GM19240 (cell line): ENCODE measurements around the gene DLL4.

Source experiments
- DNase-seq: peaks from one replicate; pipeline ENCODE4 v3.0.0; 2011; ENCODE audit warnings: low spot score; ENCODE audit not compliant: insufficient read length

The DLL4 gene

GRCh38 chr15:40906091-40906990, 22.8 kb upstream of the DLL4 start:
- DNase-seq = peak; percentile 81

- no peak for DNase-seq
These were observed 21.9 kb upstream of the DLL4 start for GRCh38 chr15:40906991-40907802.

DNA sequence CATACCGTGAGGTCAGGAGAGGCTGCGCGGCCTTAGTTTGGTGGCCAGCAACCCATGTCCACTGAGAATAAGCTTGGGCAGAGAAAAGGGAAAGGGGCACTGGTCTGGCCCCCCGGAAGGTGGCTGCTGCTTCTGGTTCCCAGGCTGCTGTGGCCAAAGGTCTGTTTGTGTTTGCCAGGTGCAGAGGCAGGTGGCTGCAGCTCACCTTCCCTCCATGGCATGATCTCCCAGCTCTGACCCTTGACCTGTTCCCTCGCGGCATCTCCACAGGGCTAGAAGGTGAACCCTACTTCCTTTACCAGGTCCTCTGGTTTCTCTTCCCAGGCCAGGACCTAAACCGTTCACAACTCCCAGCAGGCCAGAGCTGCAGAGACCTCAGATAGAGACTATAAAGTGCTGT, 21.0 kb upstream of the DLL4 start:
- no peak for DNase-seq

GRCh38 chr15:40909662-40910630, 19.2 kb upstream of the DLL4 start:
- no peak for DNase-seq

GRCh38 chr15:40911141-40911540, 18.0 kb upstream of the DLL4 start:
- no peak for DNase-seq

GRCh38 chr15:40911693-40912092, 17.4 kb upstream of the DLL4 start:
- no peak for DNase-seq

DNA sequence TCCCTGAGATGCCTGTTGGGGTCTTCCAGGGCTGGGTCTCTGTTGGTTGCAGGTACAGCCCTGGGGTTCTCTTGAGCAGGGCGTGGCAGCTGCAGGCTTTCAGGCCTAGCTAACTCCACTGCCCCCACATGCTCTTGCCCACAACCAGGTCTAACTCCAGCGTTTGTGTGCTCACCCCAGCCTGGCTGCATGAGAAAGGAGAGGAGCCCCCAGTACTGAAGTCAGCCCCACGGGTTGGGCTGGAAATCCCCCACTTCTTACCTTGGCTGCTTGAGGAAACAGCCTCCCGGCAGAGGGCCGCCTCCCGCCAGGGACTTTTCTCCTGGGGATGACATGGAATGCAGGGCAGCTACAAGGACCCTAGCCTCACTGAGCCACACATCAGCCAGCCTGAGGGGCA, 16.7 kb upstream of the DLL4 start:
- DNase-seq = no peak

DNA sequence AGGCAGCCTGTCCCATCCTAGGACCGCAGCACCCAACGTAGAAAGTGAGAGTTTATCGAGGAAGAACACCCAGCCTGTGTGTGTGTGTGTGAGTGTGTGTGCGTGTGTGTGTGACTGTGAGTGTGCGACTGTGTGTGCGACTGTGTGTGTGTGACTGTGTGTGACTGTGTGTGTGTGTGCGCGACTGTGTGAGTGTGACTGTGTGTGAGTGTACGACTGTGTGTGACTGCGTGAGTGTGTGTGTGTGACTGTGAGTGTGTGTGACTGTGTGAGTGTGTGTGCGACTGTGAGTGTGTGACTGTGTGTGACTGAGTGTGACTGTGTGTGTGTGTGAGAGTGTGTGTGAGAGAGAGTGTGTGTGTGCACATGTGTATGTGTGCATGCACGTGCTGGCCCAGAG, 15.1 kb upstream of the DLL4 start:
- no peak for DNase-seq

DNA sequence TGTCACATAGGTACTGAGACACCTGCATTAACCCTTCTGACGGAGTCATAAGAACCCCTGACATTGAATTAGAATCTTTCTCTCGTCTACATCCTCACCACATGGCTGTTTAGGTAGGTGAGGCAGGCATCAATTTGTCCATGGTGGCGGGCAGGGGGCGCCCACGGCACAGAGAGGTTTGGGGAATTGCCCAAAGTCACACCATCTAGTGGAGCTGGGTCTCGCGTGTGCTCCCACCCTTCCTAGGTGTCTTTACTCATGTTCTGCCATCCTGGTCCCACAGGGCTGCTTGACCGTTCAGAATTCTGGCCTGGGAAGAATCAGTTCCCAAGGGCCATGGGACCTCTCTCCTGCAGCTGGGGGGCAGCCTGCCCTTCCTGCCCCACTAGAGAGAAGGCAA, 14.7 kb upstream of the DLL4 start:
- no peak for DNase-seq

DNA sequence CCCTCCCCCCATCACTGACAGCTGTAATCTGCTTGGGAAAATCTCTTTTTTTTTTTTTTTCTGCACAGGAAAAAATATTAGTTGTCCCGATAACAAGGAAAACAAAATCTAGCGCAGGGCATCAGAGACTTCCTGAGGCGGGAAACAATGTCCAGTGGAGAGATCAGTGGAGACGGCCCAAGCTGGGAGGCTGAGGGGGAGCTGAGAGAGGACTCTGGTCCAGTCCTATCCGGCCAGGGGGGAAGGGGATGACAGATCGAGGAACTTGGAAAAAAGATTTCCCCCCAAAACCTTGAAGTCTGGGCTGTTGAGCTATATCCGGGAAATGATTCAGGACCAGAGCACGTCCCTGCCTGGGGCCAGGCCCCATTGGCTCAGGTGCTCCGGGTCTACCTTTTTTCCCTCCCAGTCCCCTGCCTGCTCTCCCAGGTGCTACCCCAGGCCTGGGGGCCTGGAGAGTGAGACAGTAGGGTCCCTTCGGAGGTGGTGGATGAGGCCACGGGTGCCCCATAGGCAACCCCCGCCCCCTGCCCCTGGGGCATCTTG, 14.0 kb upstream of the DLL4 start:
- no peak for DNase-seq

DNA sequence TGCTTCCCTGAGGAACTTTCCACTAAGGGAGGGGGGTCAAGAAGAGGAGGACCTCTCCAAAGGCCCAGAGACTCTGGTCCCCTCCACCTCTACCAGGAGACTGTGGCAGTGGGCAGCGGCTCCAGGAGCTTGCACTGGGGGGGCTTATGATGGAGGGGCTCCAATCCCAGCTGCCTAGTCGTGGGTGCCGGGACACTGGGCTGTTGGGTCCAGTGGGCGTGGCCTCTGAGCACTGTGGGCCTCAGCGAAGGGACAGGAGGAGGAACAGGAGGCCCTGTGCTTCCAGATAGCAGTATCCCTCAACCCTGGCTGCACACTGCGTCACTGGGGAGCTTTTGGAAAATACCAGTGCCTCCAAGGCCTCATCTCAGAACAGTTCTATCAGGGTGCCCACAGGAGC, 13.5 kb upstream of the DLL4 start:
- DNase-seq = no peak

GRCh38 chr15:40917585-40917984, 11.6 kb upstream of the DLL4 start:
- no peak for DNase-seq

DNA sequence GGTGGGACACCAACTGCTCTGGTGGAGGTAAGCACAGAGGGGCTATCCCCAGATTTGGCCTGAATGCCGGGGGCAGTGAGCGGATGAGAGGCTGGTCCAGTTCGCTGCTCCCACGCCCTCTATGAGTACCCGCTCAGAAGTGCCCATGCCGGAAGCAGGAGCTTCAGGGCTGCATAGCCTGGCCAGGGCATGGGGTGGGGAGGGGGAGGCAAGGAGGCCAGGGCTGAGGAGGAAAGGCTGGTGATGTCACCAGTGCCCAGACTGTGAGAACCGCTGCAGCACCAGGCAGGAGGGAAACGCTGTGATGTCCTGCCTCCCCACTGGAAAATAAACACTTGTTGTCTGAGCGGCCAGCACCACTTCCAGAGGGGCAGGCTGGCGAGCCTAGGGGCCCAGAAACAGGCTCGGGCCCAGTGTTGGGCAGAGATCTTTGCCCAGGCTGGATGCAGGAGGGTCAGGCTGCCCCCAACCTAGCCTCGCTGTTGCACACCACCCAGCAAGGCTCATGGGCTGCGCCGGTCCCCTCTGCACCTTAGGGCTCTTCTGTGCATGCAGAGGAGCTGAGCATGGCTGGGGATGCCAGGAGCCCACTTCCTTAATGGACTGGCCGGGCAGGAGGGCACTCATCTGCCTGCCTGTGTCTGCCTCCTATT, 10.9 kb upstream of the DLL4 start:
- no peak for DNase-seq

- no peak for DNase-seq
These were observed 10.2 kb upstream of the DLL4 start for GRCh38 chr15:40918799-40919392.

DNA sequence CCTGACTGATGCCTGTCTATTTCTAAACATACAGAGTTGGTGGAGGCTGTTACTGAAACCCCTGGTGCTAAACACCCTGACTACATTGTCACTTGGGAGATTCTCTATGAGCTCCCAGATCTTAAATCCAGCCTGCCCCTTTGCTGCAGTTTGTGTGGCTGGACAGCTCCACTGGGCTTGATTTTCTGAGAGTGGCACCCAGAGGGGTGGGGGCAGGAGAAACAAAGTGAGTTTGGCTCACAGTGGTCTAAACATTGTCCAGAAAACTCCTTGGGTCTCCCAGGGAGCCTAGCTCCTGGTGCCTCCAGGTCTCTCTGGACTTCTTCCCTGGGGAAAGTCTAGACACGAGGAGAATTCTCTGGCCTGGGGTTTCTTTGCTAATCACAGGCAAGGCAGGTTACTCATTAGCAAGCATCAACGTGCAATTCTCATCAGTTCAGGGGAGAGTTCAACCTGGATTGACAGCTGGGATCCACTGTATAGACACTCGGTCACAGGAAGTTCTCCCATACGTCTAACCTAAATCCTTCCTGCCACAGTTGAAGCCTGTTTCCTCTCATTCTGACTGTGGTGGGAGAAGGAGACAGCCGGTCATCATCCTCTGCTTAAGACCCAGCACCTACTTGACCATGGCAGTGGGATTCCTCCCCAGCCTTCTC, 7.1 kb upstream of the DLL4 start:
- no peak for DNase-seq

- no peak for DNase-seq
These were observed 6.5 kb upstream of the DLL4 start for GRCh38 chr15:40922608-40923005.

GRCh38 chr15:40923551-40923950, 5.6 kb upstream of the DLL4 start:
- DNase-seq = no peak

DNA sequence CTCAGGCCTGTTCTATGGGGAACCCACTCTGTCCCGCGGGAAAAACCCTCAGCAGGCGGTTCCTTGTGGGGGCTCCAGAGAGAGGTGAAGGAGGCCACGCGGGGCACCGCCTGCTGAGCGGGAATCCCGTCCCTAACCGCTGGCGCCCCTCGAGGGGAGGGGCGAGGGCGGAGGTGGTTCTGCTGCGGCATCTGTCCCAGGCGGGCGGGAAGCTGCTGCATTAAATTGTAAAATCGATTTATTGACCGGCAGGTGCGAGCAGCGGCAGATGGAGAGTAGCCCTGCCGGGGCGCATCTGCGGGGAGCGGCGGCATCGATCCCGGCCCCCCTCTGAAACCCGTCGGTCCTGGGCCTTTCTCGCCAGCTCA, 3.7 kb upstream of the DLL4 start:
- no peak for DNase-seq

DNA sequence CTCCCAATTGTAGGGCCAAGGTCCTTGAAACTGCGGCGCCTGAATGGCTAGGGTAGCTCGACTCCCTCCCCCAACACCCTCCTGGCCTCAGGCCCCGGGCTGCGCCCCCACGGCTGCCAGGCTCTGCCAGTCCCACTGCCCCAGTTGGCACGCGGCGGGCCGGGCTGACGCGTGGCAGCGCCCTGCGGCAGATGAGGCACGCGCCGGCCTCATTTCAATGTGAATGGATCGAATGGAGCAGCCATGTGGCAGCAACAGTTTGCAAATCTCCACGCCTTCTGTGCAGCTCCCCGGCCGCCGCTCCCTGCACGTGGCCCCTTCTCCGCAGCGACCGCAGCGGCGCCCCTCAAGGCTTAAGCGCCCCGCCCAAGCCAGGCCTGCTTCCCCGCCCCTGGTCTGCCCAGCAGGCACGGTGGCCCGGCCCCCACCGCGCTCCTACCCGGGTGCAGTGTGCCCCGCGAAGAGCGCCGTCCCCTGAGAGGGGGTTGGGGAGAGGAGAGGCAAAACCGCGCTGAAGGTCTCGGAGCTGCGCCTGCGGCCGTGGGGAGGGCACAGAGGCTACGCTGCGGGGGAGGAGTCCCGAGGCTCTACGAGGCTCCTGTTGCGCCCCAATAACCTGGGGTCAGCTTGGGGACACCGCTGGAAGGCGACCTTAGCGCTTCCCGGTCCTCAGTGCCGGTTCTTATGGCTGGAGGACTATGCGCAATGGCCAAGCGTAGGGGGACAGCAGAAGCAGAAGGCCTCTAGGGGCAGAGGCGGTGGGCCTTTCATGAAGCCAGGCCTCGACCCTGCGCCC, 3.1 kb upstream of the DLL4 start:
- no peak for DNase-seq
